ENCODE results near the gene TWNK. TPM values are rescaled to one million over a fixed set of nuclear protein-coding genes. Genes with fewer than 3 reads are reported as not detected.
A peak's percentile ranks its signal among the peaks of the same experiment; 100 is the strongest.

Gene TWNK
- total and polyA plus RNA-seq, 9 of the 15 experiments (the other 6 are each of a cell fraction or from before 2014, with no cell fraction given): 11.6 to 34.7 (median 17.4) TPM

DNA sequence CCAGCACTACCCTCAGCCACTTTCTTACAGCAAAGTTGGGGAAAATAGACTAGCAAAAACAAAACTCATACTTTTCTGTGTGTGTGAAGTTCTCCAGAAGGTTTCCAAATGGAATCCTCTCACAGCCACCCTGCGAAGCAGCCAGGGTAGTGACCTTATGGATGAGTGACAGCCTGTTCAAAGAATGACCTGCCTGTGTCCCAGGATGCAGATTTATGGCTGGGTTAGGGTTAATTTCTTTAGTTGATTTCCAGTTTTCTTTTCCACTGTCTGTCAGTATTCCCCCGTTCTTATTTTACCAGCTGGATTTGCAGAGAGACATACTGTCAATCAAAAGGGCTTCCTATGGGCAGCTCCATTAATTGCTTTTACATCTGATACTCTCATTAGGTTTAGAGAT, 20.5 kb upstream of the TWNK start:
- in situ Hi-C loops (cut with MboI): no loop called here
- Histone ChIP-seq H4K20me1 (replicated peaks; ENCODE audit: control insufficient read depth, insufficient read depth, low read length) (no peaks in the 10 kb centered on the region), H3K4me2 (ENCODE audit: insufficient read depth, low read length) (no peak overlapping the region), H3K27me3 (ENCODE audit: control insufficient read depth in 2 of 2, insufficient read depth in 2 of 2, low read length in 2 of 2) (no peaks in the 10 kb centered on the region), H3K79me2 (ENCODE audit: control insufficient read depth, insufficient read depth, low read length) (no peaks in the 10 kb centered on the region), H3K4me1 (replicated peaks in 1 of 2; ENCODE audit: control insufficient read depth in 2 of 2, insufficient read depth in 2 of 2, low read length in 2 of 2) (peaks cover 12 to 14% of the 10 kb centered on the region in 2 experiments), H3K9me3 (replicated peaks; ENCODE audit: control insufficient read depth, insufficient read depth, low read depth, low read length) (no peaks in the 10 kb centered on the region), H3K27ac (ENCODE audit: extremely low read depth, low read depth, low read length) (no peak overlapping the region), H3K9me1 (ENCODE audit: control insufficient read depth, insufficient read depth, low read length) (no peaks in the 10 kb centered on the region), H3K9ac (ENCODE audit: insufficient read depth in 1 of 2, low read depth in 2 of 2, low read length in 2 of 2) (no peak overlapping the region), H3K4me3 (no peak overlapping the region), H2AFZ (ENCODE audit: low read depth, low read length) (no peak overlapping the region), H3K36me3 (ENCODE audit: control insufficient read depth, insufficient read depth, low read length) (peaks cover 20% of the 10 kb centered on the region; the same call in 1 of the 3 replicates)
- intact Hi-C loops (cut with micrococcal nuclease): no loop called here
- DNase-seq (ENCODE audit: extremely low read depth in 1 of 4, low spot score in 3 of 4) (no peak), FAIRE-seq (no peak), ATAC-seq (no peak)
- TF ChIP-seq, protein P1, sequence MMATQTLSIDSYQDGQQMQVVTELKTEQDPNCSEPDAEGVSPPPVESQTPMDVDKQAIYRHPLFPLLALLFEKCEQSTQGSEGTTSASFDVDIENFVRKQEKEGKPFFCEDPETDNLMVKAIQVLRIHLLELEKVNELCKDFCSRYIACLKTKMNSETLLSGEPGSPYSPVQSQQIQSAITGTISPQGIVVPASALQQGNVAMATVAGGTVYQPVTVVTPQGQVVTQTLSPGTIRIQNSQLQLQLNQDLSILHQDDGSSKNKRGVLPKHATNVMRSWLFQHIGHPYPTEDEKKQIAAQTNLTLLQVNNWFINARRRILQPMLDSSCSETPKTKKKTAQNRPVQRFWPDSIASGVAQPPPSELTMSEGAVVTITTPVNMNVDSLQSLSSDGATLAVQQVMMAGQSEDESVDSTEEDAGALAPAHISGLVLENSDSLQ (IDR thresholded peaks at IDR 0.05): peak; percentile 68
- TF ChIP-seq KDM1A (IDR thresholded peaks at IDR 0.05): no peak
- WGBS (ENCODE audit: insufficient coverage, low coverage, missing lambda C conversion rate): 38% methylated on average over 2 of the region's 2 CpGs
- ChIA-PET CTCF (ENCODE audit: low intra/inter-chr PET ratio) (no interaction called here), POLR2A (interaction anchor here (1.0 to 1.3 kb wide), 2 partner anchors 10 to 15 kb away, joined by 3 to 4 read pairs; no protein-coding TSS in a partner anchor)
- BruUV-seq (replicated peaks): no TSS peak

DNA sequence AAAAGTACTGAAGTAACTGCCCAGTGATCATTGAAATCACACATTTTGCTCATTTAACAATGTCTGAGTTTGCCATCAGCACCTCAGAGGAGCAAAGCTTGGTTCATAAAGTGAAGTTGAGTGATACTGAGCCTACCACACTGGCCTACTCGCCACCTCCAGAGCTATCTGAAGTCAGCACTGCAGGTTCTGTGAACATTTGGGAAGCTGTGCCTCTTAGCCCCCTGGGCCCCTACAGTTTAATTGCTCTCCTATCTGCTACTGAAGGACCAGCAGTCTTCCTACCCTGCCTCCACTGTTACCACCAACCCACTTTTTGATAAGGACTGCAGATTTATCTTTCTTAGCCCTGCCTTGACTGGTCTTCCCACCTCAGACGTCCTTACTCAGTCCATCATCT, 20.0 kb upstream of the TWNK start:
- no peaks in the 10 kb centered on the region for H3K27me3 ChIP-seq (ENCODE audit: control insufficient read depth in 2 of 2, insufficient read depth in 2 of 2, low read length in 2 of 2)
- WGBS (ENCODE audit: insufficient coverage, low coverage, missing lambda C conversion rate): 25% methylated on average over 1 of the region's 2 CpGs
- H3K79me2 ChIP-seq (ENCODE audit: control insufficient read depth, insufficient read depth, low read length): no peaks in the 10 kb centered on the region
- H3K4me3 ChIP-seq: no peak overlapping the region
- H3K4me2 ChIP-seq (ENCODE audit: insufficient read depth, low read length): no peak overlapping the region
- no peaks in the 10 kb centered on the region for H3K9me3 ChIP-seq (replicated peaks; ENCODE audit: control insufficient read depth, insufficient read depth, low read depth, low read length)
- no peaks in the 10 kb centered on the region for H4K20me1 ChIP-seq (replicated peaks; ENCODE audit: control insufficient read depth, insufficient read depth, low read length)
- FAIRE-seq: no peak
- no peaks in the 10 kb centered on the region for H3K9me1 ChIP-seq (ENCODE audit: control insufficient read depth, insufficient read depth, low read length)
- in situ Hi-C loops (cut with MboI): no loop called here
- no peak overlapping the region for H2AFZ ChIP-seq (ENCODE audit: low read depth, low read length)
- POLR2A ChIA-PET: interaction anchor here (1.0 to 1.4 kb wide), 3 partner anchors 9 to 14 kb away, joined by 3 to 4 read pairs (median 3); no protein-coding TSS in a partner anchor
- no peak for ATAC-seq
- TF ChIP-seq TCF7 (IDR thresholded peaks at IDR 0.05; ENCODE audit: borderline replicate concordance) (no peak), CBFA2T3 (IDR thresholded peaks at IDR 0.05) (peak; percentile 40), ZBED1 (IDR thresholded peaks at IDR 0.05) (no peak)
- CTCF ChIA-PET (ENCODE audit: low intra/inter-chr PET ratio): no interaction called here
- no peak overlapping the region for H3K9ac ChIP-seq (ENCODE audit: insufficient read depth in 1 of 2, low read depth in 2 of 2, low read length in 2 of 2)
- no TSS peak for BruUV-seq (replicated peaks)
- H3K36me3 ChIP-seq (ENCODE audit: control insufficient read depth, insufficient read depth, low read length): peaks cover 16% of the 10 kb centered on the region; the same call in 1 of the 3 replicates
- intact Hi-C loops (cut with micrococcal nuclease): no loop called here
- peak in 1 of 4 experiments; percentile 23 for DNase-seq (ENCODE audit: extremely low read depth in 1 of 4, low spot score in 3 of 4)
- no peak overlapping the region for H3K27ac ChIP-seq (ENCODE audit: extremely low read depth, low read depth, low read length)
- H3K4me1 ChIP-seq (replicated peaks in 1 of 2; ENCODE audit: control insufficient read depth in 2 of 2, insufficient read depth in 2 of 2, low read length in 2 of 2): peaks cover 12 to 14% of the 10 kb centered on the region in 2 experiments

All from K562 (cell line).